Neural crest cell (in vitro differentiated cells): ENCODE results near the gene NEK7. TPM values are rescaled to one million over a fixed set of nuclear protein-coding genes. Genes with fewer than 3 reads are reported as not detected.

Experiments used
- DNase-seq: peaks from one replicate; pipeline ENCODE4 v3.0.0; 2021; ENCODE audit warnings: low read depth, mixed read lengths, low spot score
- H3K27ac Mint-ChIP-seq: one replicate; pipeline ENCODE4 v1.8.0; 2021; ENCODE audit warnings: mild to moderate bottlenecking, mixed read lengths; ENCODE audit not compliant: unreplicated experiment
- H3K27me3 Mint-ChIP-seq: 2 replicates; pipeline ENCODE4 v1.8.0; 2021; ENCODE audit warnings: low read depth, mild to moderate bottlenecking, mixed read lengths
- H3K36me3 Mint-ChIP-seq: 2 replicates; pipeline ENCODE4 v1.8.0; 2021; ENCODE audit warnings: low read depth, mild to moderate bottlenecking, mixed read lengths
- H3K4me1 Mint-ChIP-seq: 2 replicates; pipeline ENCODE4 v1.8.0; 2021; ENCODE audit warnings: mixed read lengths
- H3K4me3 Mint-ChIP-seq: one replicate; pipeline ENCODE4 v1.8.0; 2021; ENCODE audit warnings: mild to moderate bottlenecking, mixed read lengths
- H3K9me3 Mint-ChIP-seq: 2 replicates; pipeline ENCODE4 v1.8.0; 2021; ENCODE audit warnings: mixed read lengths
- total RNA-seq: library from RNA; stranded (reverse); gene quantifications from 2 replicates; pipeline ENCODE4 v1.2.1, GENCODE V29; 2021
- TF ChIP-seq, protein P1 (sequence below): fragments of 200-600 bp; sonication (generic); conservative IDR thresholded peaks from 2 replicates; pipeline ENCODE4 v1.5.0; 2021; ENCODE audit warnings: antibody characterized with exemption, mild to moderate bottlenecking

NEK7 gene
- total RNA-seq, 1 donor from 2014 or later = 12.5 TPM

DNA sequence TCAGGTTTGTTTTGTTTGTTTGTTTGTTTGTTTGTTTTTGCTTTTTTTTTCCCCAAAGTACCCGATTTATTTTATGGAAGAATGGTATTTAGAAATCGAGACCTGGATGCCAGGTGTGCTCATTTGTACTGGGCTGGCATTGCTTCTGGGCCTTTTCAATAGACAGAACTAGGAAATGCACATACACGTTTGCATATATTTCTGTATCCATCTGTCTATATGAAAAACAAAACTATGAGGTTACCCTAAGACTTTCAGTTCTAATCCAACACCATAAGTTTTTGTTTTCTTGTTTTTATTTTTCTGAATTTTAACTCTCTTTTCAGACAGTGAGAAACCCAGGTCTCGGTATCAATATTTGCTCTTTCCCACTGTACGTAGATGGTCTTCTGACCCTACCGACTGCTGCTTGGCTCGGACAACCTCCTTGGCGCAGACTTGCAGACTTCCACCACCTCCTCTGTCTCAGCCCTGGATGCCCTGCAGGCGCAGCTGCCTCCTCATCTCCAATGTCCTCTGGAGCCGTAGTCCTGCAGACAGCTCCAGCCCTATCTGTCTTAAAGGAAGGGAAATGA lies 171.7 kb downstream of the NEK7 start:
- Mint-ChIP-seq H3K27ac (no peak overlapping the region), H3K36me3 (no peaks in the 10 kb centered on the region), H3K4me1 (no peaks in the 10 kb centered on the region), H3K9me3 (no peaks in the 10 kb centered on the region), H3K27me3 (no peaks in the 10 kb centered on the region), H3K4me3 (no peak overlapping the region)
- TF ChIP-seq, protein P1, sequence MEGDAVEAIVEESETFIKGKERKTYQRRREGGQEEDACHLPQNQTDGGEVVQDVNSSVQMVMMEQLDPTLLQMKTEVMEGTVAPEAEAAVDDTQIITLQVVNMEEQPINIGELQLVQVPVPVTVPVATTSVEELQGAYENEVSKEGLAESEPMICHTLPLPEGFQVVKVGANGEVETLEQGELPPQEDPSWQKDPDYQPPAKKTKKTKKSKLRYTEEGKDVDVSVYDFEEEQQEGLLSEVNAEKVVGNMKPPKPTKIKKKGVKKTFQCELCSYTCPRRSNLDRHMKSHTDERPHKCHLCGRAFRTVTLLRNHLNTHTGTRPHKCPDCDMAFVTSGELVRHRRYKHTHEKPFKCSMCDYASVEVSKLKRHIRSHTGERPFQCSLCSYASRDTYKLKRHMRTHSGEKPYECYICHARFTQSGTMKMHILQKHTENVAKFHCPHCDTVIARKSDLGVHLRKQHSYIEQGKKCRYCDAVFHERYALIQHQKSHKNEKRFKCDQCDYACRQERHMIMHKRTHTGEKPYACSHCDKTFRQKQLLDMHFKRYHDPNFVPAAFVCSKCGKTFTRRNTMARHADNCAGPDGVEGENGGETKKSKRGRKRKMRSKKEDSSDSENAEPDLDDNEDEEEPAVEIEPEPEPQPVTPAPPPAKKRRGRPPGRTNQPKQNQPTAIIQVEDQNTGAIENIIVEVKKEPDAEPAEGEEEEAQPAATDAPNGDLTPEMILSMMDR = no peak
- no peak for DNase-seq

DNA sequence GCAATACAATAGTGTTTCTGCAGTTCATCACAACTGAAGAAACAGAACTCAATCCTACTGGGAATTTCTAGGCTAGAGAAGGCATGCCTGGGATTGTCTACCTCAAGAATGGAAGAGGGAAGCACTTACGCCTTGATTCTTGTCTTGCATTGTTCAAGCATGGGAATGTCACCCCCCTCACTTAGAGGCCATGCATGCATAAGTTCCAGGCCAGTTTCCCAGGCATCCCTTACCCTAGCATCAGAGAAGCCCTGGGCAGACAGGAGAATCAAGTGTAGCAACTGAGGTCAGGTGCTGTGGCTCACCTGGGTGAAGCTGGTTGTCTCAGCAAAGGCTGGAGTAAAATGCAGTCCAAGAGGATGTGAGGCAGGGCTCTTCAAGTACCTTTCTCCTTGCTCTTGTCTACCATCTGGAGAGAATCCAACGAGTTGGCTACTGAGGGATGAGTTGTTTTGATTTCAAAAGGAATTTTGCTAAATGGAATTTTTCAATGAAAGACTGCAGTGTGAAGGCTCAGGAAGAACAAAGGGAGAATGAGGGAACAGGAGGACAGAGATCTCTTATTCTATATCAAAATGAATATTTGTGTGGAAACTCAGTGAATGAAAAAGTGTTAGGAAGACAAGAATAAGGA lies 174.3 kb downstream of the NEK7 start:
- H3K27me3 Mint-ChIP-seq = no peaks in the 10 kb centered on the region
- H3K4me1 Mint-ChIP-seq = no peaks in the 10 kb centered on the region
- no peak overlapping the region for H3K27ac Mint-ChIP-seq
- H3K4me3 Mint-ChIP-seq = no peak overlapping the region
- H3K36me3 Mint-ChIP-seq = no peaks in the 10 kb centered on the region
- peaks cover 4% of the 10 kb centered on the region for H3K9me3 Mint-ChIP-seq
- DNase-seq = no peak
- TF ChIP-seq, protein P1 = no peak

DNA sequence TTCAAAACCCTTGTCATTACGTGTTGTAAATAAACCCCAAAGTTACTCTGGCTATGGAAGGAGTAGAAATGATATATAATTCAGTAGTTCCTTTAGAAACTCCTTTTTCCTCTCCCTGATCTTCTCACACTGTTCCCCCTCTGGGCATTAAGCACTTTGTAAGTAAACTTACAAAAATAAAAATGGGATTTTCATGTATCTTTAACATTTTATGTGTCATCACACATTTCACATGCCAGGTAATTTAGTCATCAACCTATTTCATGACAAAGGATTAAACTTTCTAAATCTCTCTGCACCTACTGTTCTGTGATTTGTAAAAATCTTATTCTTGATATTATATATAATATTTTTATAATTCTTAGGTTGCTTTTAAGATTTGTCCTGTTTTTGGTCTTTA lies 176.9 kb downstream of the NEK7 start:
- H3K27me3 Mint-ChIP-seq = no peaks in the 10 kb centered on the region
- H3K9me3 Mint-ChIP-seq = peaks cover 4% of the 10 kb centered on the region
- no peaks in the 10 kb centered on the region for H3K36me3 Mint-ChIP-seq
- no peaks in the 10 kb centered on the region for H3K4me1 Mint-ChIP-seq
- DNase-seq = no peak
- no peak overlapping the region for H3K4me3 Mint-ChIP-seq
- H3K27ac Mint-ChIP-seq = no peak overlapping the region
- TF ChIP-seq, protein P1 = no peak

DNA sequence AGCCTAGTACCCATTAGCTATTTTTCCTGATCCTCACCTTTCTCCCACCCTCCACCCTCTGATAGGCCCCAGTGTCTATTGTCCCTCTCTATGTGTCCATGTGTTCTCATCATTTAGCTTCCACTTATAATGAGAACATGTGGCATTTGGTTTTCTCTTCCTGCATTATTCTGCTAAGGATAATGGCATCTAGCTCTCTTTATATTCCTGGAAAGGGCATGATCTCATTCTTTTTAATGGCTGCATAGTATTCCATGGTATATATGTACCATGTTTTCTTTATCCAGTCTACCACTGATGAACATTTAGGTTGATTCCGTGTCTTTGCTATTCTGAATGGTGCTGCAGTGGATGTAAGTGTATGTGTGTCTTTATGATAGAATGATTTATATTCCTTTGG lies 178.9 kb downstream of the NEK7 start:
- no peak overlapping the region for H3K4me3 Mint-ChIP-seq
- no peaks in the 10 kb centered on the region for H3K27me3 Mint-ChIP-seq
- peaks cover 4% of the 10 kb centered on the region for H3K9me3 Mint-ChIP-seq
- no peak for DNase-seq
- H3K27ac Mint-ChIP-seq = no peak overlapping the region
- no peaks in the 10 kb centered on the region for H3K36me3 Mint-ChIP-seq
- TF ChIP-seq, protein P1 = no peak
- H3K4me1 Mint-ChIP-seq = no peaks in the 10 kb centered on the region

DNA sequence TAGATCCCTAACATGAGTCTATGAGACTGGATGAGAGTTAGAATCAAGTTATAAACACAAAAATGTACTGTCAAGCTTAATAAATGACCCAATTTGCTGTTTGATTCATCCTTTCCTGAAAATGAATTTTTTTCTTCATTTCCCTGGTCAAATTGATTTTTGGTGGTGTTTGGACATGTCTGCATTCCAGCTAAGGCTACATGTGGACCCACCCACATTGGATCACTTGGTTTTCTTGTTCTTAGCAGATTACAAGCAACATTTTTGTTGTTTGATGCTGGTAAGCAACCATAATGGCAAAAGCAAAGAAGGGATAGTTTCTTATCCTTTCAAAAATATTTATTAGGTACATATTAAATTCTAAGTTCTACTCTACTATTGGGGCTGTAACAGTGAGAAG lies 181.1 kb downstream of the NEK7 start:
- Mint-ChIP-seq H3K27ac (no peak overlapping the region), H3K27me3 (no peaks in the 10 kb centered on the region), H3K9me3 (peaks cover 4% of the 10 kb centered on the region), H3K4me3 (no peak overlapping the region), H3K36me3 (no peaks in the 10 kb centered on the region), H3K4me1 (no peaks in the 10 kb centered on the region)
- TF ChIP-seq, protein P1 = no peak
- DNase-seq = no peak
